GM10847 (cell line): ENCODE data around the gene CSNK1D.

Experiments
- POLR2A ChIP-seq: IDR thresholded peaks from 2 replicates; pipeline ENCODE4 v1.6.1; 2011; ENCODE audit not compliant: insufficient read length; ENCODE audit errors: extremely low read depth

The CSNK1D gene

GRCh38 chr17:82226809-82227628 lies 46.5 kb downstream of the CSNK1D start:
- TF ChIP-seq POLR2A = no peak

- TF ChIP-seq POLR2A = no peak
Observed at GRCh38 chr17:82226146-82226808, 47.2 kb downstream of the CSNK1D start.

GRCh38 chr17:82225368-82226029 lies 48.0 kb downstream of the CSNK1D start:
- TF ChIP-seq POLR2A = no peak

DNA sequence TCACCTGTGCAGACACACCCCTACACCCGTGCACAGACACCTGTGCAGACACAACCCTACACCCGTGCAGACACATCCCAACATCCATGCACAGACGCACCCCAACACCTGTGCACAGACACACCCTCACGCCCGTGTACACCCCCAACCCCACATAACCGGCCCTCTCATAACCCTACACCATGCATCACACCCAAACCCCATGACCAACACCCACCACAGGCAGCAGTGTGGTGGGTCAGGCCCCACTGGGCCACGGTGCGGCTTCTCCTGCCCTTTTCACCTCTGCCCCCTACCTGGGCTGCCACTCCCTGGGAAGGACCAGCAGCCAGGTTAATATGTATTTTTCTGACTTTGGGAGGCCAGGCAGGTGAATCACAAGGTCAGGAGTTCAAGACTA lies 48.8 kb downstream of the CSNK1D start:
- TF ChIP-seq POLR2A = no peak

GRCh38 chr17:82223517-82223916 lies 50.0 kb downstream of the CSNK1D start:
- TF ChIP-seq POLR2A = no peak

GRCh38 chr17:82222816-82223215 lies 50.7 kb downstream of the CSNK1D start:
- TF ChIP-seq POLR2A = no peak

DNA sequence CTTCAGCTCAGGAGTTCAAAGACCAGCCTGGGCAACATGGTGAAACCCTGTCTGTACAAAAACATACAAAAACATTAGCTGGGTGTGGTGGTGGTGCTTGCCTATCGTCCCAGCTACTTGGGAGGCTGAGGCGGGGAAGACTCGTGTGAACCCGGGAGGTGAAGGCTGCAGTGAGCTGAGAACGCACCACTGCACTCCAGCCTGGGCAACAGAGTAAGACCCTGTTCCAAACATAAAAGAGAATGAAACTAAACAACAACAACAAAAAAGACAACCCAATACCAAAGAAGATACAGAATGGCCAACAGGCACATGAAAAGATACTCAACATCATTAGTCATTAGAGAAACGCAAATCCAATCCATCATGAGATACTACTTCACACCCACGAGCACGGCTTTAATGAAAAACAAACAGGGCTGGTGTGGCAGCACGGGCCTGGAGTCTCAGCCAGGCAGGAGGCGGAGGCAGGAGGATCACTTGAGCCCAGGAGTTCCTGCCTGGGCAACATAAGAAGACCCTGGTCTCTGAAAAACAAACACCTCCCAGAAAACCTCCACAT lies 52.1 kb downstream of the CSNK1D start:
- TF ChIP-seq POLR2A = no peak

GRCh38 chr17:82219753-82220709 lies 53.5 kb downstream of the CSNK1D start:
- no peak for TF ChIP-seq POLR2A

DNA sequence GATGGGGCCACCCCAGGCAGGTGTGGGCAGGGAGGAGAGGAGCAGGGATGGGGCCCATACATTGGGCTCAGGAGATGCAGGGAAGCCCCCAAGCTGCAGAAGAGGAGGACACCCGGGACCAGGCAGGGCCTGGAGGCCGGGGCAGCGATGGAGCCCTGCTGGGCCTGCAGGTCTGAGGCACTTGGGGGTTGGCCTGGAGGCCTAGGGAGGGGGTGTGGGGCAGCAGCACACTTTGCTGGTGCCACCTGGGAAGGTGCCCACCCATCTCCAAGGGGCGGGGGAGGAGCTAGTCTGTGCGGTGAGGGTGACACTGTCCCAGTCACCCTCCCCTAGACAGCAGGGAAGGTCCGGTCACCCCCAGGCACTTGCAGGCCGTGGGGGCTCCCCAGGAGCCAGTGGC lies 54.4 kb downstream of the CSNK1D start:
- no peak for TF ChIP-seq POLR2A

- TF ChIP-seq POLR2A = no peak
Observed at GRCh38 chr17:82218349-82219075, 55.0 kb downstream of the CSNK1D start.

GRCh38 chr17:82217530-82218204 lies 55.8 kb downstream of the CSNK1D start:
- no peak for TF ChIP-seq POLR2A

- no peak for TF ChIP-seq POLR2A
Observed at GRCh38 chr17:82217120-82217529, 56.4 kb downstream of the CSNK1D start.
